ENCODE results near the gene MAGI1.

The MAGI1 gene

DNA sequence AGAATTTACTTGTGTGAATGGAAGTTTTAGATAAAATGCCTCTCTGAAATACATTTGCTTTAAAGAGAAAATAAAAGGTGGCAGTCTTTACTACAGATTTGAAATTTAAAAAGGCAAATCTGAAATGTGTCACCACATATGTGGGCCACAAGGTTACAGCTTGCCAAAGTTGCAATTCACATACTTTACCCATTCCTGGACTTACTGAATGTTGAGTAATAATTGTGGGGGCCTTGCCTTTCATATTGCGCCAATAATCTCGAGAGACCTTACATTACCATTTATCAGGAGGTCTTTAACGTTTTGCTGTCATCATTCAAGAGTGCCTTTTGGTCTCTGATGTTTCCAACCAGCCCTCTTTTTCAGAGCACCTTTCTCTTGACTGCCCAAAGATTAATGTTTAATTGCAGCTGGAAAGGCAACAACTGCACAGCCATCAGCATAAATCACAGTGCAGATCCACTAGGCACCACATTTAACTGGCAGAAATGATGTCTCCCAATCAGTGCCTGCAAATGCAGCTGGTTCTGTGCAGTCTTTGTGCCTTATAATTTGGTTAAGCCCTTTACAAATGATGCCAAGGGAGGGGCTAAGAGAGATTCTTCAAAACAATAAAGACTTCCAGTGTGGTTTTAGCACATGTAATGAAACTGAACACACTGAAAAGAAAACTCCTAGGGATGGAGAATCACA is 206.8 kb downstream of the MAGI1 start:
- DNase-seq (ENCODE audit: low read depth) = peak; percentile 63
- H3K4me3 ChIP-seq (ENCODE audit: low read length) = no peak overlapping the region
- TF ChIP-seq, protein P1, sequence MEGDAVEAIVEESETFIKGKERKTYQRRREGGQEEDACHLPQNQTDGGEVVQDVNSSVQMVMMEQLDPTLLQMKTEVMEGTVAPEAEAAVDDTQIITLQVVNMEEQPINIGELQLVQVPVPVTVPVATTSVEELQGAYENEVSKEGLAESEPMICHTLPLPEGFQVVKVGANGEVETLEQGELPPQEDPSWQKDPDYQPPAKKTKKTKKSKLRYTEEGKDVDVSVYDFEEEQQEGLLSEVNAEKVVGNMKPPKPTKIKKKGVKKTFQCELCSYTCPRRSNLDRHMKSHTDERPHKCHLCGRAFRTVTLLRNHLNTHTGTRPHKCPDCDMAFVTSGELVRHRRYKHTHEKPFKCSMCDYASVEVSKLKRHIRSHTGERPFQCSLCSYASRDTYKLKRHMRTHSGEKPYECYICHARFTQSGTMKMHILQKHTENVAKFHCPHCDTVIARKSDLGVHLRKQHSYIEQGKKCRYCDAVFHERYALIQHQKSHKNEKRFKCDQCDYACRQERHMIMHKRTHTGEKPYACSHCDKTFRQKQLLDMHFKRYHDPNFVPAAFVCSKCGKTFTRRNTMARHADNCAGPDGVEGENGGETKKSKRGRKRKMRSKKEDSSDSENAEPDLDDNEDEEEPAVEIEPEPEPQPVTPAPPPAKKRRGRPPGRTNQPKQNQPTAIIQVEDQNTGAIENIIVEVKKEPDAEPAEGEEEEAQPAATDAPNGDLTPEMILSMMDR (IDR thresholded peaks at IDR 0.05; ENCODE audit: insufficient read depth, low read depth, low read length, missing control alignments) = no peak

DNA sequence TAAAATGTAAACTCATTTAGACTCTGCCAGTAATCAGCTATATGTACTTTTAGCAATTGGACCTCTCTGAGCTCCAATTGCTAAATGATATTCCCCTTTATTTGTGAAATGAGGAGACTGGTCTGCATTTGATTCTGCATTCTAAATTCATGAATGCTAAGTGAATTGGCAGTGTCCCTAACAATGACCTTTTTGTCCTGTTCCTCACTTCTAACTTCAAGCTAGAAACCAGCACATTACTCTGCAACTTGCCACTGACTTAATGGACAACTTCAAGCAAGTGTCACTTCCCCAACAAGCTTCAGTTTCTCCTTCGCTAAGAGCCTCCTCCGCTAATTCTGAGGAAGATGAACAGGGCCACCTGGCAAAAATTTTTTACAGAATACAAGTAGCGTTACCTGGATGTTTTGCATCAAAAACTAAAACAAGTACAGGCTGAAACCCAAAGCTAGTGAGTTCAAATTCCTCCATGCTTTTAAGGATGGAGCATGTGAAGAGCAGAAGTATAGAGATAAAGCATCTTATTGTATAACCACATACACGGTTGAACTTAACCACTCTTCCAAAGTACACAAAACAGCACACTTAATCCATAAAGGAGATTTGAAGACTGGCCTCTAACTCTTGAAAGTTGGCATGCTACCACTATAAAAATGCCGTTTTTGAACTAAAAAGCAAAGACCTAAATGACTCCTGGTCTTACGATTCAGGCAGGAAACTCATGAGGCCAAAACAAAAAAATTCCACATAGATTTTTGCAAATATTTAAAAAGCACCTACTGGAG is 207.6 kb downstream of the MAGI1 start:
- no peak overlapping the region for H3K4me3 ChIP-seq (ENCODE audit: low read length)
- TF ChIP-seq, protein P1 (IDR thresholded peaks at IDR 0.05; ENCODE audit: insufficient read depth, low read depth, low read length, missing control alignments) = no peak
- DNase-seq (ENCODE audit: low read depth) = no peak

DNA sequence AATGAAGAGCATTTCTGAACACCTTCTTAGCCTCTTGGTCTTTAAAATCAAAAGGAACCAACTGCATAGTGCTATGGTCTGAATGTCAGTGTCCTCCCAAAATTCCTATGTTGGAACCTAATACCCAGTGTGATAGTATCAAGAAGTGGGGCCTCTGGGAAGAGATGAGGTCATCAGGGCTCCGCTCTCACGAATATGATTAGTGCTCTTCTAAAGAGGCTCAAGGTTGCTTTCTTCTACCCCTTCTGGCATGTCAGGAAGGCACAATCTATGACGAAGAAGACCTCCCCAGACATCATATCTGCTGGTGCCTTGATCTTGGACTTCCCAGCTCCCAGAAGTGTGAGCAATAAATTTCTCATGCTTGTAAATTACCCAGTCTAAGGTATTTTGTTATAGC is 209.5 kb downstream of the MAGI1 start:
- H3K4me3 ChIP-seq (ENCODE audit: low read length) = no peak overlapping the region
- TF ChIP-seq, protein P1 (IDR thresholded peaks at IDR 0.05; ENCODE audit: insufficient read depth, low read depth, low read length, missing control alignments) = no peak

DNA sequence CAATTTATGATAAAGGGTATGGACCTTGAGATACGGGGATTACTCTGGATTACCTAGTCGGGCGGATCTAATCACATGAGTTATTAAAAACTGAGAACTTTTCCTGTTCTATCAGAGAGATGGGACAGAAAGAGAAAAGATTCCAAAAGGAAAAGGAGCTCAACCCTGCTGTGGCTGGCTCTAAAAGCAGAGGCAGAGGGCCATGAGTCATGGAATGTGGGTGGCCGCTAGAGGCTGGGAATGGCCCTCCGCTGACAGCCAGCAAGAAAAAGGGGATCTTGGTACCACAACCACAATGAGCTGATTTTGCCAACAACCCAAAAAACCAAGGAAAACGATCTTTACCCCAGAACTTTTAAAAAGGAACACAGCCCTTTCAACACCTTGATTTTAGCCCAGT is 210.0 kb downstream of the MAGI1 start:
- H3K4me3 ChIP-seq (ENCODE audit: low read length) = no peak overlapping the region
- peak; percentile 6 for DNase-seq (ENCODE audit: low read depth)
- TF ChIP-seq, protein P1 (IDR thresholded peaks at IDR 0.05; ENCODE audit: insufficient read depth, low read depth, low read length, missing control alignments) = no peak

More for the DNA sequence above, 209.5 kb downstream of the MAGI1 start:
- DNase-seq (ENCODE audit: low read depth) = no peak

DNA sequence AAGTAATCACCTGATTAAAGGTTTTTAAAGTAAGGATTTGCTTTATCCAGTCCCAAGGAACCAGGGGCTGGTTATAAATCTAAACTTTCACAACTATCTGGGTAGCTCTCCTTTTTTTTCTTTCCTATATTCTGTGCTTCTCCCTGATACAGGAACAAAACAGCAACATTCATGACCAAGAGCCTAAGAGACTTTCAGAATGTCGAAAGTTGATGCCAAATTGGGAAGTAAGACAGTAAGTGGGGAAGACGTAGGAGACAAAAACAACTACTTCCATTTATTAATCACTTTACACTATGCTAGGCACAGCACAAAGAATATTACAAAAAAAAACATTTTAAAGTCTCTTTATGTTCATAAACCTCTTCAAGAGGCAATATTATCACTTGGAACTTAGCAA is 211.6 kb downstream of the MAGI1 start:
- no peak for DNase-seq (ENCODE audit: low read depth)
- H3K4me3 ChIP-seq (ENCODE audit: low read length) = no peak overlapping the region
- TF ChIP-seq, protein P1 (IDR thresholded peaks at IDR 0.05; ENCODE audit: insufficient read depth, low read depth, low read length, missing control alignments) = no peak

DNA sequence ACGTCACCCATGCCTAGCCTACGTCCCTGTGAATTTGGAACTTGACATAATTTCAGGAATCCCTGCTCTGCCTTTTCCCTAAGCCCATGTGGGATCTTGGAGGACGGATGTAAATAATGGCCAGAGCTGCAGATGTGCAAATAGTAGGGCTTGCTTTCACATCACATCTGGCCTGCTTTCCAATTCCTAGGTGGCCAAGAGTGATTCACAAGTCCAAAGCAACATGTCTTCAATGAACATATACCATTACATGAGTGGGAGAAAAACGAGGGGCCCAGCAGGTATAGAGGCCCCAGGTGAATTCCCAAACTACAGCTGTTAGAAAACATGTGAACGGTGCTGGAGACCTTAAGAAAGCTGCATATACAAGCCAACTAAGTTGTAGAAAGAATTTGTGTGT is 214.6 kb downstream of the MAGI1 start:
- H3K4me3 ChIP-seq (ENCODE audit: low read length) = no peak overlapping the region
- no peak for DNase-seq (ENCODE audit: low read depth)
- TF ChIP-seq, protein P1 (IDR thresholded peaks at IDR 0.05; ENCODE audit: insufficient read depth, low read depth, low read length, missing control alignments) = no peak

All from epithelial cell of esophagus (primary cell).